ENCODE measurements around the gene HLCS. TPM values are rescaled to one million over a fixed set of nuclear protein-coding genes. Genes with fewer than 3 reads are reported as not detected.
A peak's percentile ranks its signal among the peaks of the same experiment; 100 is the strongest.

The HLCS gene
- total RNA-seq, 1 donor from 2014 or later: 15.9 TPM

GRCh38 chr21:36949171-36950141 is 17.0 kb downstream of the HLCS start:
- Mint-ChIP-seq H3K4me1 (ENCODE audit: low read depth, unreplicated experiment) (peaks cover 8% of the 10 kb centered on the region), H3K27ac (ENCODE audit: unreplicated experiment) (peak overlapping the region; percentile 40), H3K27me3 (ENCODE audit: unreplicated experiment) (peaks cover 4% of the 10 kb centered on the region), H3K4me3 (ENCODE audit: unreplicated experiment) (peak overlapping the region; percentile 15), H3K9me3 (ENCODE audit: unreplicated experiment) (no peaks in the 10 kb centered on the region), H3K36me3 (ENCODE audit: unreplicated experiment) (no peaks in the 10 kb centered on the region)
- no peak for DNase-seq
- TF ChIP-seq CTCF (IDR thresholded peaks at IDR 0.05; ENCODE audit: partially characterized antibody, unreplicated experiment): no peak

- Mint-ChIP-seq H3K4me3 (ENCODE audit: unreplicated experiment) (no peak overlapping the region), H3K36me3 (ENCODE audit: unreplicated experiment) (no peaks in the 10 kb centered on the region), H3K27ac (ENCODE audit: unreplicated experiment) (no peak overlapping the region), H3K4me1 (ENCODE audit: low read depth, unreplicated experiment) (peaks cover 8% of the 10 kb centered on the region), H3K27me3 (ENCODE audit: unreplicated experiment) (peaks cover 4% of the 10 kb centered on the region), H3K9me3 (ENCODE audit: unreplicated experiment) (no peaks in the 10 kb centered on the region)
- no peak for TF ChIP-seq CTCF (IDR thresholded peaks at IDR 0.05; ENCODE audit: partially characterized antibody, unreplicated experiment)
- no peak for DNase-seq
Observed at GRCh38 chr21:36948686-36949085, 17.8 kb downstream of the HLCS start.

GRCh38 chr21:36946949-36947356 is 19.5 kb downstream of the HLCS start:
- no peak overlapping the region for H3K27ac Mint-ChIP-seq (ENCODE audit: unreplicated experiment)

GRCh38 chr21:36945496-36946138 is 20.9 kb downstream of the HLCS start:
- TF ChIP-seq CTCF (IDR thresholded peaks at IDR 0.05; ENCODE audit: partially characterized antibody, unreplicated experiment): no peak
- Mint-ChIP-seq H3K27me3 (ENCODE audit: unreplicated experiment) (peaks cover 6% of the 10 kb centered on the region), H3K9me3 (ENCODE audit: unreplicated experiment) (no peaks in the 10 kb centered on the region), H3K36me3 (ENCODE audit: unreplicated experiment) (peaks cover 4% of the 10 kb centered on the region), H3K27ac (ENCODE audit: unreplicated experiment) (no peak overlapping the region), H3K4me3 (ENCODE audit: unreplicated experiment) (no peak overlapping the region), H3K4me1 (ENCODE audit: low read depth, unreplicated experiment) (peaks cover 8% of the 10 kb centered on the region)
- no peak for DNase-seq

More at GRCh38 chr21:36946949-36947356, 19.5 kb downstream of the HLCS start:
- H3K4me3 Mint-ChIP-seq (ENCODE audit: unreplicated experiment): no peak overlapping the region
- H3K36me3 Mint-ChIP-seq (ENCODE audit: unreplicated experiment): peaks cover 4% of the 10 kb centered on the region
- peaks cover 8% of the 10 kb centered on the region for H3K4me1 Mint-ChIP-seq (ENCODE audit: low read depth, unreplicated experiment)
- no peak for DNase-seq
- H3K27me3 Mint-ChIP-seq (ENCODE audit: unreplicated experiment): peaks cover 6% of the 10 kb centered on the region
- H3K9me3 Mint-ChIP-seq (ENCODE audit: unreplicated experiment): no peaks in the 10 kb centered on the region
- TF ChIP-seq CTCF (IDR thresholded peaks at IDR 0.05; ENCODE audit: partially characterized antibody, unreplicated experiment): no peak
